Measurements from ENCODE around the gene SDF4. TPM values are rescaled to one million over a fixed set of nuclear protein-coding genes. Genes with fewer than 3 reads are reported as not detected.

Gene SDF4
- 84.0 to 148 TPM (median 137 TPM) in 5 replicates for total RNA-seq (2022; extraction: Qiagen RNA extraction; ENCODE audit: low read depth)

GRCh38 chr1:1231400-1232207, at the start of gene SDF4:
TSS of gene SDF4 (minus strand) at chr1:1232001. CDS start at chr1:1228772, 3,229 bp downstream.

GRCh38 chr1:1273512-1274298, 41.9 kb upstream of the SDF4 start, which contains the start of gene UBE2J2:
TSS of gene UBE2J2 (minus strand) at chr1:1273854. CDS start at chr1:1267992, 5,862 bp downstream.

GRCh38 chr1:1246577-1247340, 15.0 kb upstream of the SDF4 start, which contains the start of gene C1QTNF12:
TSS of gene C1QTNF12 (minus strand) at chr1:1246722. CDS start at chr1:1246690, 32 bp downstream.

GRCh38 chr1:1232208-1232795, 501 bp upstream of the SDF4 start, which contains the start of gene B3GALT6:
TSS of gene B3GALT6 (plus strand) at chr1:1232237. CDS start at chr1:1232279, 42 bp downstream.

GRCh38 chr1:1213345-1214265, 18.2 kb downstream of the SDF4 start, which contains the start of gene TNFRSF4:
TSS of gene TNFRSF4 (minus strand) at chr1:1214153. CDS start at chr1:1214127, 26 bp downstream.

GRCh38 chr1:1206376-1206965, 25.3 kb downstream of the SDF4 start, which contains the start of gene TNFRSF18:
TSS of gene TNFRSF18 (minus strand) at chr1:1206592. CDS start at chr1:1206571, 21 bp downstream.

GRCh38 chr1:1173793-1174415, 57.9 kb downstream of the SDF4 start, which contains the start of gene TTLL10:
TSS of gene TTLL10 (plus strand) at chr1:1173880. CDS start at chr1:1179216, 5,336 bp downstream.

Other genes starting within 250 kb of the SDF4 start
- 0.06 to 0.36 TPM (median 0.11 TPM) in 4 of 5 replicates, not detected in the other for gene PERM1, start 249.9 kb downstream of the SDF4 start, total RNA-seq (2022; extraction: Qiagen RNA extraction; ENCODE audit: low read depth)
- 20.9 to 80.4 TPM (median 64.7 TPM) in 5 replicates for gene HES4, start 231.9 kb downstream of the SDF4 start, total RNA-seq (2022; extraction: Qiagen RNA extraction; ENCODE audit: low read depth)
- 14.3 to 25.1 TPM (median 18.9 TPM) in 5 replicates for gene ISG15, start 218.5 kb downstream of the SDF4 start, total RNA-seq (2022; extraction: Qiagen RNA extraction; ENCODE audit: low read depth)
- 50.6 to 136 TPM (median 124 TPM) in 5 replicates for gene AGRN, start 211.9 kb downstream of the SDF4 start, total RNA-seq (2022; extraction: Qiagen RNA extraction; ENCODE audit: low read depth)
- 0.16 to 0.67 TPM (median 0.27 TPM) in 5 replicates for gene RNF223, start 157.7 kb downstream of the SDF4 start, total RNA-seq (2022; extraction: Qiagen RNA extraction; ENCODE audit: low read depth)
- gene C1orf159, start 115.9 kb downstream of the SDF4 start, total RNA-seq (2022; extraction: Qiagen RNA extraction; ENCODE audit: low read depth) = 6.7 to 16.7 TPM (median 13.8 TPM) in 5 replicates
- gene TTLL10, start 58.1 kb downstream of the SDF4 start, total RNA-seq (2022; extraction: Qiagen RNA extraction; ENCODE audit: low read depth) = not detected in 5 replicates
- 0.35 TPM in 1 of 5 replicates, not detected in the others for gene TNFRSF18, start 25.4 kb downstream of the SDF4 start, total RNA-seq (2022; extraction: Qiagen RNA extraction; ENCODE audit: low read depth)
- gene TNFRSF4, start 17.8 kb downstream of the SDF4 start, total RNA-seq (2022; extraction: Qiagen RNA extraction; ENCODE audit: low read depth) = 0.20 to 0.23 TPM in 2 of 5 replicates, not detected in the others
- gene B3GALT6, start 236 bp upstream of the SDF4 start, total RNA-seq (2022; extraction: Qiagen RNA extraction; ENCODE audit: low read depth) = 8.9 to 24.1 TPM (median 21.8 TPM) in 5 replicates
- gene C1QTNF12, start 14.7 kb upstream of the SDF4 start, total RNA-seq (2022; extraction: Qiagen RNA extraction; ENCODE audit: low read depth) = 1.2 to 2.6 TPM (median 2.0 TPM) in 4 of 5 replicates, not detected in the other
- 38.1 to 48.8 TPM (median 48.1 TPM) in 5 replicates for gene UBE2J2, start 41.9 kb upstream of the SDF4 start, total RNA-seq (2022; extraction: Qiagen RNA extraction; ENCODE audit: low read depth)
- 0.88 to 1.5 TPM (median 1.2 TPM) in 5 replicates for gene SCNN1D, start 48.4 kb upstream of the SDF4 start, total RNA-seq (2022; extraction: Qiagen RNA extraction; ENCODE audit: low read depth)
- 5.3 to 22.8 TPM (median 18.9 TPM) in 5 replicates for gene ACAP3, start 75.9 kb upstream of the SDF4 start, total RNA-seq (2022; extraction: Qiagen RNA extraction; ENCODE audit: low read depth)
- gene PUSL1, start 76.6 kb upstream of the SDF4 start, total RNA-seq (2022; extraction: Qiagen RNA extraction; ENCODE audit: low read depth) = 13.1 to 28.9 TPM (median 26.2 TPM) in 5 replicates
- gene INTS11, start 92.7 kb upstream of the SDF4 start, total RNA-seq (2022; extraction: Qiagen RNA extraction; ENCODE audit: low read depth) = 45.7 to 67.6 TPM (median 59.0 TPM) in 5 replicates
- 11.2 to 23.6 TPM (median 21.2 TPM) in 5 replicates for gene CPTP, start 92.8 kb upstream of the SDF4 start, total RNA-seq (2022; extraction: Qiagen RNA extraction; ENCODE audit: low read depth)
- gene TAS1R3, start 99.3 kb upstream of the SDF4 start, total RNA-seq (2022; extraction: Qiagen RNA extraction; ENCODE audit: low read depth) = 0.08 to 0.20 TPM (median 0.12 TPM) in 5 replicates
- gene DVL1, start 117.4 kb upstream of the SDF4 start, total RNA-seq (2022; extraction: Qiagen RNA extraction; ENCODE audit: low read depth) = 31.3 to 89.3 TPM (median 77.1 TPM) in 5 replicates
- gene MXRA8, start 126.6 kb upstream of the SDF4 start, total RNA-seq (2022; extraction: Qiagen RNA extraction; ENCODE audit: low read depth) = 0.15 to 0.29 TPM in 2 of 5 replicates, not detected in the others
- 90.7 to 179 TPM (median 167 TPM) in 5 replicates for gene AURKAIP1, start 143.2 kb upstream of the SDF4 start, total RNA-seq (2022; extraction: Qiagen RNA extraction; ENCODE audit: low read depth)
- gene CCNL2, start 167.3 kb upstream of the SDF4 start, total RNA-seq (2022; extraction: Qiagen RNA extraction; ENCODE audit: low read depth) = 38.3 to 62.7 TPM (median 53.1 TPM) in 5 replicates
- gene MRPL20, start 175.3 kb upstream of the SDF4 start, total RNA-seq (2022; extraction: Qiagen RNA extraction; ENCODE audit: low read depth) = 122 to 156 TPM (median 133 TPM) in 5 replicates
- 0.07 to 0.23 TPM in 2 of 5 replicates, not detected in the others for gene ANKRD65, start 189.3 kb upstream of the SDF4 start, total RNA-seq (2022; extraction: Qiagen RNA extraction; ENCODE audit: low read depth)
- gene VWA1, start 203.7 kb upstream of the SDF4 start, total RNA-seq (2022; extraction: Qiagen RNA extraction; ENCODE audit: low read depth) = 5.3 to 18.2 TPM (median 15.0 TPM) in 5 replicates
- gene ATAD3C, start 217.7 kb upstream of the SDF4 start, total RNA-seq (2022; extraction: Qiagen RNA extraction; ENCODE audit: low read depth) = not detected in 5 replicates
- 1.6 to 3.6 TPM (median 3.0 TPM) in 5 replicates for gene ATAD3B, start 239.8 kb upstream of the SDF4 start, total RNA-seq (2022; extraction: Qiagen RNA extraction; ENCODE audit: low read depth)

All from A549 treated with ZK216348 at 1 μM for 4 hours (cell line).